ENCODE results near the gene OBSCN. TPM values are rescaled to one million over a fixed set of nuclear protein-coding genes. Genes with fewer than 3 reads are reported as not detected.

OBSCN gene
- total RNA-seq, 1 donor from 2014 or later: 30.2 TPM

- DNase-seq (ENCODE audit: low spot score in 2 of 2): no peak
- FAIRE-seq: no peak
Observed at GRCh38 chr1:228314658-228315483, 107.0 kb downstream of the OBSCN start.

- FAIRE-seq (no peak), DNase-seq (ENCODE audit: low spot score in 2 of 2) (no peak)
Observed at GRCh38 chr1:228315484-228315944, 107.7 kb downstream of the OBSCN start.

- no peak for FAIRE-seq
- DNase-seq (ENCODE audit: low spot score in 2 of 2): no peak
Observed at GRCh38 chr1:228315945-228316588, 108.2 kb downstream of the OBSCN start.

GRCh38 chr1:228316589-228317387 lies 108.9 kb downstream of the OBSCN start:
- no peak for FAIRE-seq
- DNase-seq (ENCODE audit: low spot score in 2 of 2): no peak

- no peak for DNase-seq (ENCODE audit: low spot score in 2 of 2)
- no peak for FAIRE-seq
Observed at GRCh38 chr1:228317411-228317828, 109.6 kb downstream of the OBSCN start.

- FAIRE-seq (no peak), DNase-seq (ENCODE audit: low spot score in 2 of 2) (no peak)
Observed at GRCh38 chr1:228317891-228318810, 110.3 kb downstream of the OBSCN start.

- FAIRE-seq (no peak), DNase-seq (ENCODE audit: low spot score in 2 of 2) (no peak)
Observed at GRCh38 chr1:228318823-228319241, 111.0 kb downstream of the OBSCN start.

GRCh38 chr1:228319352-228320088 lies 111.7 kb downstream of the OBSCN start:
- no peak for DNase-seq (ENCODE audit: low spot score in 2 of 2)
- no peak for FAIRE-seq

GRCh38 chr1:228320394-228320793 lies 112.5 kb downstream of the OBSCN start:
- FAIRE-seq (no peak), DNase-seq (ENCODE audit: low spot score in 2 of 2) (no peak)

GRCh38 chr1:228321435-228321834 lies 113.6 kb downstream of the OBSCN start:
- FAIRE-seq (no peak), DNase-seq (ENCODE audit: low spot score in 2 of 2) (no peak)

- DNase-seq (ENCODE audit: low spot score in 2 of 2) (no peak), FAIRE-seq (no peak)
Observed at GRCh38 chr1:228321895-228322294, 114.1 kb downstream of the OBSCN start.

- DNase-seq (ENCODE audit: low spot score in 2 of 2): no peak
- FAIRE-seq: no peak
Observed at GRCh38 chr1:228323401-228323800, 115.6 kb downstream of the OBSCN start.

GRCh38 chr1:228325267-228325666 lies 117.4 kb downstream of the OBSCN start:
- FAIRE-seq (no peak), DNase-seq (ENCODE audit: low spot score in 2 of 2) (no peak)

- DNase-seq (ENCODE audit: low spot score in 2 of 2): no peak
- no peak for FAIRE-seq
Observed at GRCh38 chr1:228329887-228330286, 122.0 kb downstream of the OBSCN start.

GRCh38 chr1:228332797-228333738 lies 125.2 kb downstream of the OBSCN start:
- no peak for DNase-seq (ENCODE audit: low spot score in 2 of 2)
- no peak for FAIRE-seq

GRCh38 chr1:228333739-228334115 lies 125.9 kb downstream of the OBSCN start:
- DNase-seq (ENCODE audit: low spot score in 2 of 2) (no peak), FAIRE-seq (no peak)

- FAIRE-seq (no peak), DNase-seq (ENCODE audit: low spot score in 2 of 2) (no peak)
Observed at GRCh38 chr1:228334226-228334935, 126.5 kb downstream of the OBSCN start.

- FAIRE-seq (no peak), DNase-seq (ENCODE audit: low spot score in 2 of 2) (no peak)
Observed at GRCh38 chr1:228334954-228335353, 127.1 kb downstream of the OBSCN start.
